HEK293 (cell line): ENCODE data around the gene CACNA1C.

ENCODE experiments used
- CTCF ChIA-PET: fragments of 350-600 bp; formaldehyde crosslinking; extraction: SDS; loops from one replicate; lab custom pipeline; 2021; ENCODE audit warnings: antibody characterized with exemption; lab: Yijun Ruan, JAX
- POLR2A ChIA-PET: fragments of 300-600 bp; formaldehyde crosslinking; extraction: SDS; loops from one replicate; lab custom pipeline; 2020; ENCODE audit warnings: antibody characterized with exemption, inconsistent platforms; lab: Yijun Ruan, JAX
- H3K27ac ChIP-seq: fragments of 200-500 bp; sonication (Bioruptor generic); 2 replicates; pipeline ENCODE4 v1.5.1; 2014; ENCODE audit warnings: low read depth, low read length, control low read depth, inconsistent platforms; ENCODE audit errors: extremely low read depth
- H3K36me3 ChIP-seq, 2 experiments: fragments of 200-500 bp in 1 of 2; sonication (Bioruptor generic) in 1 of 2; 1 replicate in 1 of 2; 2 replicates in 1 of 2; pipeline ENCODE4 v1.5.1; 2014 to 2017; ENCODE audit warnings: inconsistent platforms in 2 of 2, low read length in 2 of 2; ENCODE audit not compliant: control insufficient read depth in 2 of 2, insufficient read depth in 1 of 2
- H3K4me1 ChIP-seq: fragments of 200-500 bp; sonication (Bioruptor generic); 2 replicates; pipeline ENCODE4 v1.5.1; 2014; ENCODE audit warnings: mild to moderate bottlenecking, low read length, inconsistent platforms; ENCODE audit not compliant: control insufficient read depth, insufficient read depth
- H3K4me3 ChIP-seq: 2 replicates; pipeline ENCODE4 v1.5.1; 2011; ENCODE audit warnings: low read depth, mild to moderate bottlenecking, control low read depth, low read length, moderate library complexity
- H3K9me3 ChIP-seq: fragments of 200-500 bp; sonication (Bioruptor generic); 2 replicates; pipeline ENCODE4 v1.5.1; 2014; ENCODE audit warnings: low read depth, low read length, inconsistent platforms; ENCODE audit not compliant: control insufficient read depth, insufficient read depth
- ATF2 ChIP-seq: fragments of 450-650 bp; formaldehyde crosslinking; IDR thresholded peaks from 2 replicates; pipeline ENCODE4 v1.5.1; 2016; ENCODE audit warnings: missing biosample characterization, missing genetic modification characterization, low read depth
- KLF17 ChIP-seq: fragments of 450-650 bp; formaldehyde crosslinking; IDR thresholded peaks from 2 replicates; pipeline ENCODE4 v1.5.1; 2016; ENCODE audit warnings: missing biosample characterization, missing genetic modification characterization
- MYNN ChIP-seq: fragments of 450-650 bp; formaldehyde crosslinking; IDR thresholded peaks from 2 replicates; pipeline ENCODE4 v1.5.1; 2016; ENCODE audit warnings: missing biosample characterization, missing genetic modification characterization, borderline replicate concordance
- PATZ1 ChIP-seq: fragments of 450-650 bp; formaldehyde crosslinking; IDR thresholded peaks from 2 replicates; pipeline ENCODE4 v1.5.1; 2016; ENCODE audit warnings: missing biosample characterization, missing genetic modification characterization
- RBAK ChIP-seq: fragments of 450-650 bp; formaldehyde crosslinking; IDR thresholded peaks from 2 replicates; pipeline ENCODE4 v1.5.1; 2016; ENCODE audit warnings: missing biosample characterization, missing genetic modification characterization
- SCRT1 ChIP-seq: fragments of 450-650 bp; formaldehyde crosslinking; IDR thresholded peaks from 2 replicates; pipeline ENCODE4 v1.5.1; 2016; ENCODE audit warnings: missing biosample characterization, missing genetic modification characterization, borderline replicate concordance
- ZBTB26 ChIP-seq: fragments of 450-650 bp; formaldehyde crosslinking; optimal IDR thresholded peaks from 2 replicates; pipeline ENCODE3; 2016; ENCODE audit warnings: missing biosample characterization, mild to moderate bottlenecking, missing genetic modification characterization
- ZFP69B ChIP-seq: fragments of 450-650 bp; formaldehyde crosslinking; IDR thresholded peaks from 2 replicates; pipeline ENCODE4 v1.5.1; 2016; ENCODE audit warnings: missing biosample characterization, missing genetic modification characterization
- ZNF174 ChIP-seq: fragments of 450-650 bp; formaldehyde crosslinking; IDR thresholded peaks from 2 replicates; pipeline ENCODE4 v1.5.0; 2017; ENCODE audit warnings: missing biosample characterization, mild to moderate bottlenecking, missing genetic modification characterization
- ZNF184 ChIP-seq: fragments of 450-650 bp; IDR thresholded peaks from 2 replicates; pipeline ENCODE4 v1.5.1; 2018; ENCODE audit warnings: missing biosample characterization, mild to moderate bottlenecking, missing genetic modification characterization
- ZNF223 ChIP-seq: fragments of 450-650 bp; formaldehyde crosslinking; IDR thresholded peaks from 2 replicates; pipeline ENCODE4 v1.5.1; 2016; ENCODE audit warnings: missing biosample characterization, missing genetic modification characterization
- ZNF266 ChIP-seq: fragments of 450-650 bp; formaldehyde crosslinking; IDR thresholded peaks from 2 replicates; pipeline ENCODE4 v1.5.1; 2016; ENCODE audit warnings: missing biosample characterization, missing genetic modification characterization, low read depth
- ZNF335 ChIP-seq: fragments of 450-650 bp; formaldehyde crosslinking; conservative IDR thresholded peaks from 2 replicates; pipeline ENCODE4 v1.5.1; 2016; ENCODE audit warnings: missing biosample characterization, missing genetic modification characterization
- ZNF426 ChIP-seq: fragments of 450-650 bp; formaldehyde crosslinking; IDR thresholded peaks from 2 replicates; pipeline ENCODE4 v1.5.1; 2017; ENCODE audit warnings: missing biosample characterization, missing genetic modification characterization, mild to moderate bottlenecking, inconsistent platforms, moderate library complexity
- ZNF433 ChIP-seq: fragments of 450-650 bp; formaldehyde crosslinking; IDR thresholded peaks from 2 replicates; pipeline ENCODE4 v1.5.1; 2016; ENCODE audit warnings: missing biosample characterization, missing genetic modification characterization, low read depth
- ZNF585B ChIP-seq: fragments of 450-650 bp; formaldehyde crosslinking; IDR thresholded peaks from 2 replicates; pipeline ENCODE4 v1.5.1; 2016; ENCODE audit warnings: missing biosample characterization, missing genetic modification characterization
- ZNF623 ChIP-seq: fragments of 450-650 bp; formaldehyde crosslinking; IDR thresholded peaks from 2 replicates; pipeline ENCODE4 v1.5.1; 2016; ENCODE audit warnings: missing biosample characterization, missing genetic modification characterization
- ZNF629 ChIP-seq: fragments of 450-650 bp; formaldehyde crosslinking; IDR thresholded peaks from 2 replicates; pipeline ENCODE4 v1.5.1; 2017; ENCODE audit warnings: missing biosample characterization, missing genetic modification characterization
- ZNF654 ChIP-seq: fragments of 450-650 bp; formaldehyde crosslinking; IDR thresholded peaks from 2 replicates; pipeline ENCODE4 v1.5.1; 2016; ENCODE audit warnings: low read depth, missing biosample characterization, missing genetic modification characterization
- ZNF658 ChIP-seq: fragments of 450-650 bp; formaldehyde crosslinking; IDR thresholded peaks from 2 replicates; pipeline ENCODE4; 2016; ENCODE audit warnings: missing biosample characterization, missing genetic modification characterization
- ZNF660 ChIP-seq: fragments of 450-650 bp; IDR thresholded peaks from 2 replicates; pipeline ENCODE4 v1.5.1; 2018; ENCODE audit warnings: missing biosample characterization, mild to moderate bottlenecking, missing genetic modification characterization
- ZNF777 ChIP-seq: fragments of 450-650 bp; formaldehyde crosslinking; IDR thresholded peaks from 2 replicates; pipeline ENCODE4 v1.5.1; 2017; ENCODE audit warnings: missing biosample characterization, missing genetic modification characterization, borderline replicate concordance
- ZNF792 ChIP-seq: fragments of 450-650 bp; formaldehyde crosslinking; IDR thresholded peaks from 2 replicates; pipeline ENCODE4 v1.5.1; 2016; ENCODE audit warnings: missing biosample characterization, missing genetic modification characterization
- ZSCAN18 ChIP-seq: fragments of 450-650 bp; formaldehyde crosslinking; IDR thresholded peaks from 2 replicates; pipeline ENCODE4 v1.5.1; 2016; ENCODE audit warnings: missing biosample characterization, missing genetic modification characterization

Gene CACNA1C

GRCh38 chr12:2605301-2605700 is 552.5 kb downstream of the CACNA1C start:
- Histone ChIP-seq H3K4me1 (no peaks in the 10 kb centered on the region), H3K27ac (no peak overlapping the region)
- POLR2A ChIA-PET: no interaction called here
- TF ChIP-seq ZNF426 (tag by site-specific recombination) (no peak), ZNF629 (tag by site-specific recombination) (no peak), ZSCAN18 (tag by site-specific recombination) (no peak), RBAK (tag by site-specific recombination) (no peak), ZNF223 (tag by site-specific recombination) (no peak)
- TF ChIP-seq, all 188 proteins: peak for 0
- CTCF ChIA-PET: interaction anchor here (0.7 to 1.4 kb wide), 2 partner anchors 20 to 117 kb away, joined by 3 to 4 read pairs; no protein-coding TSS in a partner anchor
- no peak overlapping the region for H3K4me3 ChIP-seq
- H3K9me3 ChIP-seq: no peaks in the 10 kb centered on the region
- no peaks in the 10 kb centered on the region for H3K36me3 ChIP-seq

GRCh38 chr12:2606186-2606910 is 553.6 kb downstream of the CACNA1C start:
- H3K9me3 ChIP-seq: no peaks in the 10 kb centered on the region
- CTCF ChIA-PET: interaction anchor here (0.7 kb wide), 2 partner anchors 26 to 118 kb away, joined by 3 read pairs; no protein-coding TSS in a partner anchor
- POLR2A ChIA-PET: no interaction called here
- no peak for TF ChIP-seq ZNF184 (tag by site-specific recombination)
- no peak for TF ChIP-seq ZNF792 (tag by site-specific recombination)
- TF ChIP-seq ZNF629 (tag by site-specific recombination): no peak
- no peak for TF ChIP-seq ZNF433
- TF ChIP-seq MYNN: no peak
- no peak for TF ChIP-seq ZNF174
- no peak for TF ChIP-seq ATF2 (tag by site-specific recombination)
- no peak for TF ChIP-seq ZNF266 (tag by site-specific recombination)
- TF ChIP-seq ZFP69B (tag by site-specific recombination): no peak
- TF ChIP-seq ZNF660 (tag by site-specific recombination): no peak
- no peak for TF ChIP-seq ZNF623 (tag by site-specific recombination)
- TF ChIP-seq ZNF654: no peak
- no peak for TF ChIP-seq SCRT1 (tag by site-specific recombination)
- no peak for TF ChIP-seq ZNF777
- TF ChIP-seq, all 188 proteins: peak for 0
- H3K36me3 ChIP-seq: no peaks in the 10 kb centered on the region
- no peak overlapping the region for H3K27ac ChIP-seq
- no peaks in the 10 kb centered on the region for H3K4me1 ChIP-seq
- no peak overlapping the region for H3K4me3 ChIP-seq

GRCh38 chr12:2607881-2608607 is 555.3 kb downstream of the CACNA1C start:
- no peaks in the 10 kb centered on the region for H3K36me3 ChIP-seq
- H3K4me1 ChIP-seq: no peaks in the 10 kb centered on the region
- no peaks in the 10 kb centered on the region for H3K9me3 ChIP-seq
- H3K4me3 ChIP-seq: no peak overlapping the region
- CTCF ChIA-PET: interaction anchor here (0.6 to 1.4 kb wide), 2 partner anchors 17 to 82 kb away, joined by 3 read pairs; no protein-coding TSS in a partner anchor
- no peak overlapping the region for H3K27ac ChIP-seq
- POLR2A ChIA-PET: no interaction called here
- no peak for TF ChIP-seq ZNF629 (tag by site-specific recombination)
- TF ChIP-seq KLF17: no peak
- no peak for TF ChIP-seq ZNF585B (tag by site-specific recombination)
- no peak for TF ChIP-seq ZBTB26 (tag by site-specific recombination)
- no peak for TF ChIP-seq PATZ1
- TF ChIP-seq ZNF335: no peak
- no peak for TF ChIP-seq ZNF658 (tag by site-specific recombination)
